HG03135 (cell line): Measurements from ENCODE around the gene PNPLA8.

ENCODE experiments used
- ATAC-seq: cut with Tn5 transposase; IDR thresholded peaks from one replicate; pipeline ENCODE4 v1.9.1; 2021; ENCODE audit warnings: mild to moderate bottlenecking, moderate library complexity; ENCODE audit not compliant: unreplicated experiment

The PNPLA8 gene

DNA sequence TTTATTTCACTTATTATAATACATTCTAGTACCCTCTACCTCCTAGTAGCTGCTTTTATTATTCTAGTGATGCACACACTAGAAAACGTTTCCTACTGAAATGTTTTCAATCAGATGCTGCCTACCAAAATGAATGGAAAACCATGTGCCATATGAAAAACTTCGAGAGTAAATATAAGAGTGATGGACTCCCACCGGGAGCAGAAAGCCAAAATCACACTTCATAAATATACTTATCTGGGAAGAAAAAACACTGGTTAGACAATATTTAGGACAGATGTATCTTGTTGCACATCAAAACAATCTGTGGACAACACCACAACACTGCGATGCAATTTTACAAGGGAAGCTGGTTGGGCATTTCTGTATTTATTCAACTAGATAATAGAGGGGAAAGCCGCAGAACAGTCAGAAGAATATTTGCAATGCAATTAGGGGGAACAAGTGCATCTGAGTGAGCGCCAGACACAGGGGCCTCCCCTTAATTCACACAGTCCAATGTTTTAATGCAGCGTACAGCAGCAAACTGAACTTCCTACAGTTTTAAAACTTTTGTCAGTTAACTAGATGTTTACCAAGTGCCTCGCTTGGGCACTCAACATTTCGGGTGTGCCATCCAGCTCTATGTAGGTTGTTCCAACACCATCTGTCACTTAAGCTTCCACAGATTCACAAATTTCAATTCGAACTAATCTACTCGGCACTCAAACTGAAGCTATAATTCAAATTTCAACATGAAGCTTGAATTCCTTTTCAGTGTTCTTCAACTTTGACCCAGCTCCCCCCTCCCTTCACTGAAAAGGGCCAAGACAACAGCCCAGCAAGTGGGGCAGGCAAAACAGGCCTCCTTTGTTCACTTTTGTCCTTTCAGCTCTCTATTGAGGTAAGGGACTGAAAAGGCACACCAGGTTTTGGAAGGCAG is 77.1 kb downstream of the PNPLA8 start:
- no peak for ATAC-seq

DNA sequence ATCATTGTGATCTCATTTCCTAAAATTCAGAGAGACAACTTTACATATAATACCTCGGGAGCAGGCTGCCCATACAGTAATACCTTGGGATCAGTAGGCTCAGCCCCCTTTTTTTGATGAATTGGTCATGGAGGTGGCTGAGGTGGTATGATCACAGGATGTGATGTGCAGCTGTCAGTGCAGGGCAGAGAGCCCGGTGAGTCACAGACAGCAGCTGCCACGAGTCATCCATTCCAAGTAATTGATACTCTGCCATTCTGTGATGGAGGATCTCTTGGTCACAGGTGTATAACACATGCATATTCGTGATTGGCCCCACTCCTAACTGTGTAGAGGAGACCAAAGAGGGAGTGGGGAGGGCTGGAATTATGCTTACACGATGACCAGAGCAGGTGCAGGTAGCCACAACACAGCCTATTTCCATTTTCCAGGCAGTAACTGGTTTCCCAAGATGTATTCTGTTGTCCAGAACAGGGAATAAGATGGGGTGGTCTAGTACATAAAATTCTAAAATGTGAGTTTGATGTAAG is 83.8 kb downstream of the PNPLA8 start:
- ATAC-seq, result no peak

DNA sequence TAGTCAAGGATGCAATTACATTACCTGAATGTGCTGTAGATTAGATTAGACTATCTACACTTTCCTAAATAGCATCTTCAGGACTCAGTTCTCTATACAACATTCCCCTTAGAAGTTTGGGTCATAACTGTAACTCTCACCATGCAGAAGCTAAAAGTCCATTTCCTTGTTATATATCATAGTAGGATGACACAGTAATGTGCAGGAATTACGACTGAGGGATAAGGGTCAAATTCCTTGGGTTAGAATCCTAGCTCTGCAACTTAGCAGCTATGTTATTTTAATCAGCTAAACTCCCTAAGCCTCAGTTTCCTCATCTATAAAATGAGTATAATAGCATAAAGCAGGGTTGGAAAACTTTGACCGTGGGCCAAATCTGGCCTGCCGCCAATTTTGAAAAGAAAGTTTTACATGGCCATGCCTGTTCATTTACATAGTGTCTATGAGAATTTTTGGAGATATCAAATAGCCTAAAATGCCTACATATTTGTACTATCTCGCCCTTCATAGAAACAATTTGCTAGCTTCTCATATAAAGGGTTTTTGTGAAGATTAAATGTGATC is 84.5 kb downstream of the PNPLA8 start:
- no peak for ATAC-seq

DNA sequence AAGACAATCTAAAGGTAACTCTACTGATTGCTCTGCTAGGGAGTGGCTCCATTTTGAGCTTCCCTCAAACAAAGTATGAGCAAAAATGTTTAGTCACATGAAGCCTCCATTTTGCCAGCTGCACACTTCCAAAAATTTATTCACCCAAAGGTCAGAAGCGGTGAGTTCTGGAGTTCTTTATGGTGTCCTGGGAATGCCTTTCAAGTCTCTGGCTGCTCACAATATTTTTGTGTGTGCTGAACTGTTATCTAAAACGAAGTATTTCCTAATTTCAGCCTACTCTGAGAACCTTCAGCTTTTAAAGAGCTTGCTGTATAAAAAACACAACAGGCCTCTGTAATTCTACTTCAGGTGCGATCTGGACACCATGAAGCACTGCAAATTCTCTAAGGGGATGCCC is 85.3 kb downstream of the PNPLA8 start:
- no peak for ATAC-seq

DNA sequence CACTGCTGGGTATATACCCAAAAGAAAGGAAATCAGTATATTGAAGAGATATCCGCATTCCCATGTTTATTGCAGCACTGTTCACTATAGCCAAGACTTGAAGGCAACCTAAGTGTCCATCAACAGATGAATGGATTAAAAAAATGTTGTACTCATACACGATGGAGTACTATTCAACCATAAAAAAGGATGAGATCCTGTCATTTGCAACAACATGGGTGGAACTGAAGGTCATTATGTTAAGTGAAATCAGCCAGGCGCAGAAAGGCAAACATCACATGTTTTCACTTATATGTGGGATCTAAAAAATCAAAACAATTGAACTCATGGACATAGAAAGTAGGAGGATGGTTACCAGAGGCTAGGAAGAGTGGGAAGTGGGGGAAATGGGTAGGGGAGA is 89.0 kb downstream of the PNPLA8 start:
- ATAC-seq, result no peak

DNA sequence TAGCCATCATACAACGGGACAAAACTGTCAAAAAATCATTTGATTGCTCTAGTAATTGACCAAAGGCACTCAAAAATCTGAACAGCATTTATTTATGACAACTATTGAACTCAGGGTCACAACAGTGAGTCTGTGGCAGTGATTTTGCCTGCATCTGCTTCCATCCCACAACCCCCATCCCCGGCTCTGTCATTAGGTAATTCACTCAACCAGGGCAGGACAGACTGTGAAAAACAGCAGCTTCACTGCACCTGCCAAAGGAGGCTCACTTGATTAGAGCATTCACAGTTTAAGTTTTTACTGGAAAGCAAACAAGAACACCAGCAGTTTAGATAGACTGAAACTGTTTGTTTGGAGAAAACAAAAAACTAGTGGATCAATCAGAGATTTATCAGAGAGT is 91.9 kb downstream of the PNPLA8 start:
- ATAC-seq, result no peak

DNA sequence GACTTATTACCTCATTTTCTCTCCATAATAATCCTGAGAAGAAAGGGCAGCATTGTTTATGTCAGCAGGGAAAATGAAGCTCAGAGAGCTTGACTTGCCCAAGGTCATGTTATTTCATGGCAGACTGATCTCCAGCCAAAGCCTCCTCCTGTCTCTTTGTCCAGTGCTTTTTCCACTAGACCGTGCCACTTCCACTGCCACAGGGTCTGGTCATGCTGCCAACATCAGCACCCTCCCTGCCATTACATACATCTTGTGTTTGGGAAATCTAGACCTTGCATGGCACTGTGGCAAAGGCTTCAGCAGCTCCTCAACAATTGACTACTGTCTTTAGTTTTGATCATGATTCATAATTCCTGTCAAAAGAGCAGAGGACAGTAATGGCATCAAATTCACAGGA is 94.8 kb downstream of the PNPLA8 start:
- no peak for ATAC-seq

DNA sequence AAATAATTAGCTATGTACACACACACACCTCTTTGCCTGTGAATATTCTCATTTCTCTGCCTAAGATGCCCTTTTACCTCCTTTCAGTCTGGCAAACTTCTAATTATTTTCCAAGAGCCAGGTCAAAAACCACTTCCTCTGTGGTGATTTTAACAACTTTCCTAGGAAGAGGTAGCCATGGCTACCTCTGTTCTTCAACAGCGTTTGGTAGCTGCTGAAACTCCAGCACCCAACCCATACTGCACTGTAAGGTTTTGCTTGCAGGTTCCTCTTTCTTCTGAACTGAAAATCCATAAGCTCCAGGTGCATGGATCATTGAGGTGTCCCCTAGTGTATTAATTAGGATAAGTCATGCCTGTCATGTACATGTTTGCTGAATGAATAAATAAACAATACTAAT is 95.3 kb downstream of the PNPLA8 start:
- no peak for ATAC-seq

DNA sequence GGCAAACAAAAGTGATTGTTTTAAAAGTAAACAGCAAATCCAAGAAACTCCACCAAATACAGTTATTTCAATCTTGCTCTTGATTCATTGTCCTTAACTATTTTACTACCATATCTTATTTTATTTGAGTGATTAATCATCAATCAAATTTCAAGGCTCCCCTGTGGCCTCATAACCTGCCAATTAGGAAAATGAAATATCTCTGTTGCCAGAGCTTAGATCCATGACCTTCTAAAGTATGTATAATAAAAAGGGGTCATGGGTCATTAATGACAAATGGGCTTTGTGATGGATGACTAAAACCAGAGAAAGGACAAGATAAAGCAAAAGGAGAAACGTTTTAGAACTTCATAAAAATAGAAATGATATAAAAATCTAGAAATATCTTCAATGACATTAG is 98.2 kb downstream of the PNPLA8 start:
- ATAC-seq, result no peak

DNA sequence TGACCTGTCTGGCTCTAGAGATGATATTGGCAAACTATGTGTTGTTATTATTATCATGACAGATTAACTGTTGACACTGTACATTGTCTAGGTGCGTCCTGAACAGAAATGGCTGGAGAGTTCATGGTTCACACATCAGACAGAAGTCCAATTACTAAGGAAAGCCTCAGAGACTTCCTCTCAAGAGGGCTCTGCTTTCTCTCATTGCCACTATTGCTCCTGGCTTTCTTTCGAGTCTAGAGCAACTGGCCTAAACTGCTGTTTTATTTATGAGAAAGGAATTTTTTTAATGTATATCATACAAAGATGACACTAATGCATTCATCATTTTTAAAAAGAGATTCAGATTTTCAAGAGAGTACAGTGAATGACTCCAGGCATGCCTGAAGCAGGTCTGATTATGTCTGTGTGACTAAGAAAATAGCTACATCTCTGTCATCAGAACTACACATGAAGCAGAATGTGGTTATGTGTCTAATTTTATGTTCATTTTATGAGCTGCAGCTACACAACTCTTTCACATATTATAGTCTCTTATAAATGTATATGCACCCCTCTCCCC is 100.1 kb downstream of the PNPLA8 start:
- ATAC-seq, result no peak

DNA sequence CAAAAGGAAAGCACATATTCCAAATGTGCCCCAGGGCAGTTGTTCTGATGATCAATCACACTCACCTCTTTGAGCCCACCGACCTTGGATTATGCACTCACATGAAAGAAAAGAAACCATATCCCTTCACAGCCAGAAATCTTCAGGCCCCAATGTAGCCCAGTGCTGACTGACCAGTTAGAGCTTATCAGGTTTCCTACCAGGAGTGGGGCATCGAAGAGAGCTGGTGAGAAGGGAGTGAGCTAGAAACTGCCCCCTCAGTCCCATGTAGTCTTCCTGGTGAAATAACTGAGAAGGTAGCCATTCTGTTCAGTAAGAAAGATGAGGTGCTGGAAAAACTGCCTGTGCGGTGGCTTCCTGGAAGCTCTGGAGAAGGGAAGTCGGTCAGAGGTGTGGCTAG is 101.9 kb downstream of the PNPLA8 start:
- ATAC-seq, result no peak

DNA sequence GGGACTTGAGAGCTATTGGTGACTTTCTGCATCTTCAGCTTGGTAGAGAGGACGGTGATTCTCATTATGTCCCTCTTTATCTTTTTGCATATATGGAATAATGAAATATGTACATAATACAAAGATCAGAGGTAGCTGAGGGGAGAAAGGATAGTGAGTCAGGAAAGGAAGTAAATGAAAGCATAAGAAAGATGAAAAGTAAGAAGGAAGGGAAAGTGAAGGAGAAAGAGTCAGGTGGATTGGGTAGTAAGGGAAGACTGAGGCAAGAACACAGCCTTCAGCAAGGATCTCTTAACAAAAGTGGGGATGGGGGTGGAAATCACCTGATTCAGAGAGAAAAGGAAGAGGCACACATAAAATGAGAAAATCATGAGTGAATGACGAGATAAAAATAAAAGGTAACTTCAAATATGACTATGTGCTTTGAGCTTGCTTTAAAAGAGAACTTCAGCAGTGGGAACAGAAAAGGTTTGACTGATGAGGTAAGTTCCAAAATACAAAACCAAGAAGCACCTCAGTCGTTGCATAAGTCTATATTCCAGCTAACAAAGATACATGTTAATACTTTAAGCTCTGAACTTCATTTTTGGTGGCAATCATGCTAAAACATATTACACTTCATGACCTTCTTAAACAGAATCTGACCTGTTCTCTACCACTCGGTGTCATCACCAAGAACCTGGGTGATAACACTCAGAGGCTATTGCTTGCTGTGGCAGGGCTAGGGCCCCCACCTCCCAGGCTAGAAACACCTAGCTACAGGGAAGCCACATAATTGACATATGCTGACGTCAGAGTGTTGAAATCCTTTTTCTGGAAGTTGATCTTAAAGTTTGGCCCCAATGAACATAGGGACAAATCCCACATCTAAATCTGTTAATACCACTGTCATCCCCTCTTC is 102.6 kb downstream of the PNPLA8 start:
- no peak for ATAC-seq

DNA sequence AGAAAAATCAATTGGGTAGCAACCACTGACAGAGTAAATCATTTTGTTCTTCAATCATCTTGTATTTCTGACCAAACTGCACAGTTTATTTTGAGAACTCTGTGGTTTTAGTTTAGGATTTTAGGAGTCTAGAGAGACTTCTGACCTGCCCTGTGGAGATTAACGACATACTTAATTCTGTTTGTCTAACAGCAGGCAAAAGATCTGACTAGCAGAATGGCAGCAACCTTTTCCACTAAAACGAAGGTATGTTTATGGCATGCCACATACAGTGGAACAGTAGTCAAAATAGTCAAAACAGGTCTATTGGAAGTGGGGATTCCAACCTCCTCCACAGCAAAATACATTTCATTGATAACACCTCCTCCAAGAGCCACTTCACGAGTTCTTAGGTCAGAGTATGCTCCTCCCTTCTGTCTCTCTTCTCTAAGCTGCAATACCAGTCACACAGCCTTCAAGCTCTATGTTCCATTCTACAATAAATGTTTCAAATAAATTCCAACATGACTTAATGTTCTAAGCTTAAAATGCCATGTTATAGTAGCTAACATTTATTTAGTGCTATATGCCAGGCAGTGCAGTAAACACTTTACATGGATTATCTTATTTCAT is 104.1 kb downstream of the PNPLA8 start:
- no peak for ATAC-seq
